GM21390 (cell line): Measurements from ENCODE around the gene NR6A1.

Experiments
- ATAC-seq: cut with Tn5 transposase; IDR thresholded peaks from one replicate; pipeline ENCODE4 v1.9.1; 2021; ENCODE audit not compliant: unreplicated experiment

The NR6A1 gene

DNA sequence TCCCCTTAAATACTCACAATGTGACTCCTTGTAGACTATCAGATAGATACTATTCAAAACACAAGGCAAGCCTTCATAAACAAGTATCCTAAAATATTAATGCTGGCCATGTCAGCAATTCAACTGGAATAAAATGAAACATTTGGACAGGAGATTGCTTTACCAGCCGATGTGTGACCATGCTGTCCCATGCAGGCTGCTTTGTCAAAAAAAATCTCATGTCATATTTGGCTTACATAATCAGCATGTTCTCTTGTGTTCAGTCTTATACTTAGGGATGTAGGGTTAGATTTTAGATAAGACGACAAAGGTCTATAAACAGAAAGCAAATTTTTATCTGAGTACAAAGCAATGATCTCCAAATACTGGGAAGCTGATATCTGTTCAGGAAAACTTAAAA is 108.5 kb downstream of the NR6A1 start:
- no peak for ATAC-seq

DNA sequence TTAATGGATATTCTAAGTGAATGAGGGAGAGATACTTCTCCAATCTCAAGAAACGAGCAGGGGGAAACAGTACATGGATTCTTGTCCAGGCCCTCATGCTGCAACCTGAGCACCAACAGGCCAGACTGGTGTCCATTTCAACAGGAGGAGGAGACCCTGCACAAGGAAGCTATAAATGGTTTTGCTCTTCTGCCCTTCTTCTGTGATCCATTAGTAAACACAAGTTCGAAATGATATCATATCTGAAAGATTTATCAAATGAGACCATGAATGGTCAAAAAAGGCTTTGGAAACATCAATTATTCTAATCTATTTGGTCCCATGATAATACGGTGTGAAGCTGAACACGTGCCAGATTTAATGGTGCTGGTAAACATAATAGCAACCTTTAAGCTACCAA is 109.8 kb downstream of the NR6A1 start:
- no peak for ATAC-seq

DNA sequence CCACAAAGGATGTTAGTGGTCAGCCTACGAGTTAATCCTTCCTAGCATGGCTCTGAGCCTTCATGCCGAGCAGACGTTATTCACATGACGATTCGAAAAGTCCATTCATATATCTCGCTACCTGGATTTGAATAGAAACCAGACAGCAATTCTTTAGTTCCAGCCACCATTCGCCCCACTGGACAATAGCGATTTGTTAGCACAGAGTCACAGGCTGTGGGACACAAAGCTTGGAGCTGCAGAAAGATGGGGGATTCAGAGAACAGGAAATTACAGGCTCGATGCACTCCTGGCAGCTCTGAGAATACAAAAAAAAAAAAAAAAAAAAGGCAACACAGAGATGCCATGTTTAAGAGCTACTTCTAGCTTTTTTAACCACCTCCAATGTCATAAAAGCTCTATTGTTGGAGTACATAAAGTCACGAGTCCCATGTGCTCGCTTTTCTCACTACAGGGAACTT is 110.7 kb downstream of the NR6A1 start:
- ATAC-seq: no peak

- no peak for ATAC-seq
Measured at GRCh38 chr9:124659099-124659659, 111.9 kb downstream of the NR6A1 start.

- peak; percentile 89 for ATAC-seq
Measured at GRCh38 chr9:124658165-124659017, 112.7 kb downstream of the NR6A1 start.

GRCh38 chr9:124657516-124657915 is 113.6 kb downstream of the NR6A1 start:
- ATAC-seq: no peak

DNA sequence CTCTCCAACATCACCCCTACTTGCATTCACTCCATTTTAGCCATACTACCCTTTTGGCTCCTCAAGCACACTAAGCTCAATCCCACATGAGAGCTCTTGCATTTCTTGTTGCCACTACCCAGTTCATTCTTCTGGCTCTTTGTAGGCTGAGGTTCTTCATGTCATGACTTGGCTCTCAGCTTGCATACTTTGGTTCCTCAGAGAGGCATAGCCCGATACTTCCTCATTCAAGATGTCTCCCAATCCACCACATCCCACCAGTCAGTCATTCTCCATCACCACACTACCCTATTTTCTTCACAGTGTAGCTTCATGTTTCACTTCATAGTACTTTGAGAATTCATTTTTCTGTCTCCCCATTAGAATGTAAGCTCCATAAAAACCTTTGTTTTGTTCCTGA is 116.7 kb downstream of the NR6A1 start:
- no peak for ATAC-seq

- no peak for ATAC-seq
Measured at GRCh38 chr9:124652615-124653393, 118.3 kb downstream of the NR6A1 start.

- ATAC-seq: no peak
Measured at GRCh38 chr9:124652203-124652602, 118.9 kb downstream of the NR6A1 start.

DNA sequence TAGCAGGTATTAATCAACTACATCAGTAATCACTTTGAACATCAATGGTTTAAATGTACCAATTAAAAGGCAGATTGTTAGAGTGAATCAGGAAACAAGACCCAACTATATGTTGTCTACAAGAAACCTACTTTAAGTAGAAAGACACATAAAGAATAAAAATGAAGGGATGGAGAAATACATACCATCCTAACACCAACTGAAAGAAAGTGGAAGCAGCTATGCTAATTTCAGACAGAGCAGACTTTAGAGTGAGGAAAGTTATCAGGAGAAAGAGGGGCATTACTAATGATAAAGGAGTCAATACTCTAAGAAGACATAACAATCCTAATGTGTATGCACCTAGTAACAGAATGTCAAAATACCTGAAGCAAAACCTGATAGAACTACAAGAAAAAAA is 125.8 kb downstream of the NR6A1 start:
- ATAC-seq: no peak

DNA sequence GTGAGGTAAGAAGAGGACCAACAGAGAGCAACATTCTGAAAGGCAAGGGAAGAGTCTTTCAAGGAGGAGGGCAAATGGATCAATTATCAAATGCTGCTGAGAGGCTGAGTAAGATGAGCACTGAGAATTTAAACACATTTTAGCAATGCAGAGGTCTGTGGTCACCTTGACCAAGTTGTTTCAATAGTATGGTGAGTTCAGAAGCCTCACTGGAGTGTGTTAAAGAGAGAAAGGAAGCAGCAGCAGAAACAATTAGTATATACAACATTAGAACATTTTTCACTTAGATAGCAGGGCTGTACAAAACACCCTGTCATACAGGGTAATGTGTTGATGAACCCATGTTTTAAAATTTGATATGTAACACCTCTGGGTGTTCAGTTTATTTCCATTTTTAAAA is 131.5 kb downstream of the NR6A1 start:
- no peak for ATAC-seq

GRCh38 chr9:124635285-124635684 is 135.8 kb downstream of the NR6A1 start:
- ATAC-seq: no peak

GRCh38 chr9:124632077-124632621 is 139.0 kb downstream of the NR6A1 start:
- ATAC-seq: no peak

GRCh38 chr9:124631326-124631725 is 139.8 kb downstream of the NR6A1 start:
- no peak for ATAC-seq

DNA sequence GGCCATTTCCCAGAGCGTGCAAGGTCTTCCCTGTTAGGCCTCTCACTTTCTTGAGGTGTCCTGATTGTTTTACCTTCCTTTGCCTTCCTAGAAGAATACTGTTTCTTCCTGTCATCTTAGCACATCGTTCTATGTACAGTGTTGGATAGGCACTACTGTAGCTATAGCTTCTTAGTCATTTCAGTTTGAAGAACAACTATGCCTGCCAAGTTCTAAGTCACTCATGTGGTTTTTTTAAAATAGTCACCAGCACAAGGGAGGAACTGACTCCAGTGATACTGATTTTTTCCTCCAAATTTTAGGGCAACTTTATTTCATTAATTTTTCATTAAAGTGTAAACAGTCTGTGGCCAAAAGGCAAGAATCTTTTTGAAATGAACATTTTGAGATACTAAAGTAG is 141.5 kb downstream of the NR6A1 start:
- ATAC-seq: no peak

- no peak for ATAC-seq
Measured at GRCh38 chr9:124628741-124629140, 142.4 kb downstream of the NR6A1 start.

GRCh38 chr9:124626276-124626675 is 144.8 kb downstream of the NR6A1 start:
- ATAC-seq: no peak

DNA sequence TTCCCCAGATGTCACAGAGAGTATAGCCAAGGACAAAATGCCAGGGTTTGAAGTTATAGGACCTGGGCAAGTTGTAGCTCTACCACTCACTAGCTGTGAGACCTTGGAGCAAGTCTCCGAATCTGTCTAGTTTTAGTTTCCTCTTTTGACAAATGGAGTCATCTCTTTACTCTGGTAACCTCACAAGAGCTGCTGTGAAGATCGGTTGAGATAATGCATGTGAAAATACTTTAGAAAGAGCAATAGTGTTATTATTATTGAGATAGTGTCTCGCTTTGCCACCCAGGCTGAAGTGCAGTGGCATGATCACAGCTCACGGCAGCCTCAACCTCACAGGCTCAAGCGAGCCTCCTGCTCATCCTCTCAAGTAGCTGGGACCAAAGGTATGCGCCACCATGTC is 146.0 kb downstream of the NR6A1 start:
- ATAC-seq: no peak

DNA sequence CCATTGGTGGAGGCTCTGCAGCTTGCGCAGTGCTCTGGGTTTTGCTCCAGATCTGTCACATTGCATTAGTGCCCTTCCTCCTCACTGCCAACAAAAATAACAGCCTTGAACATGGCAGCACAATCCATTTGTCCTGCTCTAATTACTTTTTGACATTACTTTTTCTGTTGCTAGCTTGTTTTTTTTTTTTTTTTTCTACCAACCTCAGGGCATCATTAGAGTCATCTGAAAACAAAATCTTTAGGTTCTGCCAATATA is 146.4 kb downstream of the NR6A1 start:
- no peak for ATAC-seq

DNA sequence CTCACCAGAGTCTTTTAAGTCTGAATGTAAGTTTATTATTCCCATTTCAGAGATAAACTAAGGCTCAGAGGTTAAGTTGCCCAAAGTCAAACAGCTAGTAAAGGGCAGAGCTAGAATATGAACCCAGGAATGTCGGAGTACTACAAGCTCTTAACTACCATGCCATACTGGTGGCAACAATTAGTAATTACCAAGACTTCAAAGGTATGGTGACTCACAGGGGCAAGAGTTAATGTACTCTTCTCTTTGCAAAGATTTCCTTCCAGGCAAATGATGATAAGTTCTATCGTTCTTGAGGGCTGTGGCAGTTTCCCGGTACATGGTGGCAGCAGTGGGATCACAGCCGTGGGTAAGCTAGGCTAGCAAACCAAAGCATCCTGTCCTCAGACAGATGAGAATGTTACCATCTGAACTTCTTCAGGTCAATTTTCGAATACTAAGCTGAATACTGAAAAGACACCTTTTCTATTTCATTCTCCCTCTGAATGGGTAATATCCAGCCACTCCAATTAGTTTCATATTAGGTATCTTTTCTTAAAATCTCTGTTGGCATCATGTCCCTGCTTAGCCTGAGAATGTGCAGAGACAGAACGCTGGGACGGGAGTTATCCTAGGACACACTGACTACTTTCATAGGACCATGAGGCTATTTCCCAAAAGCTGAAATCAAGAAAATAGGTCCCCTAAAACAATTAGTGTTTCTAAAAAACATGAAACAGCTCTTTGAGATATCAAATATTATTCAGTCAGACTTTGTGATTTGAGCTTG is 147.0 kb downstream of the NR6A1 start:
- ATAC-seq: no peak

DNA sequence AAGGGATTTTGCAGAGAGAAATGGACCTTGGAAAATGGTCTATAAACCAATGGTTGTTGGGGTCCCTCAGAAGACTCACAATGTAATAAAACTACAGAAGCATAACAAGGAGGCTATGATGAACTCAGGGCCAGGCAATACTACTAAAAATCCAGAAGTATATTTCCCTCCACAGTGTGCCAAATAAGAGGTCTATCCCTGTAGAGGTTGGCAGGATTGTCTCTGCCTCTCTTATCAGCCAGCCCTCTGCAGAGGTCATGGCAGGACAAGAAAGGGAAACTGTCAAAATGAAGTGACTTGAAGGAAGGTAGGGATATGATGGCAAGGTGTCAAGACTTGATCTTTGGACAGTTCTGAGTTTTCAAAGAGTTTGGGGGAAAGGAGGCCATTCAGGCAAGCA is 148.2 kb downstream of the NR6A1 start:
- ATAC-seq: no peak
